GM18909 (cell line): ENCODE data around the gene SMARCC2.
"Not testable (repeated sequence)": the region's sequence is repeated elsewhere in the genome, so short reads cannot be mapped to it uniquely, and the experiment has no call there.

Experiments used
- ATAC-seq: cut with Tn5 transposase; IDR thresholded peaks from one replicate; pipeline ENCODE4 v1.9.1; 2021; ENCODE audit warnings: mild to moderate bottlenecking; ENCODE audit not compliant: unreplicated experiment, poor library complexity

Gene SMARCC2

DNA sequence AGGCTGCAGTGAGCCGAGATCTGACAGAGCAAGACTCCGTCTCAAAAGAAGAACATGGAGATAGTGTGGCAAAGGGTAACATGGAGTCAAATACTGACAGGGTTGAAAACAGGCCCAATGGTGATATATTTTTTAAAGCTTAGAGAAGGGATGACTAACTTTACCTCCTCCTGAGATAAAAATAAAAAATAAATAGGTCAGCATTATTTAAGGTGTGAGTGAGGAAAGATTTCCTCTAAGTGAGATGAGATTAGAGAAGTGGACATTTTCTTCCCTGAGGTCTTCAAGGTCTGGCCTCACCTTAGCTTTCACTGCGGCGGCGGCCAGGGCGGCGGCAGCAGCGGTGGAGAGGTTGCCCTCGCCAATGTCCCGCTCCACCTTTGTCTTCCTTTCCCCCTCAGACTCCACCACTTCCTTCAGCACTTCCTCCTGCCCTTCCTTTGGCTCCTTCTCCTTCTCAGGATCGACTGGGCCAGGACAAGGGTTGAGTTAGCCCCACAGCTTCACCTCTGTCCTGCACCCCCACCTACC is 20.0 kb downstream of the SMARCC2 start:
- ATAC-seq, result no peak

- no peak for ATAC-seq
These were observed 23.9 kb downstream of the SMARCC2 start for GRCh38 chr12:56165369-56165768.

DNA sequence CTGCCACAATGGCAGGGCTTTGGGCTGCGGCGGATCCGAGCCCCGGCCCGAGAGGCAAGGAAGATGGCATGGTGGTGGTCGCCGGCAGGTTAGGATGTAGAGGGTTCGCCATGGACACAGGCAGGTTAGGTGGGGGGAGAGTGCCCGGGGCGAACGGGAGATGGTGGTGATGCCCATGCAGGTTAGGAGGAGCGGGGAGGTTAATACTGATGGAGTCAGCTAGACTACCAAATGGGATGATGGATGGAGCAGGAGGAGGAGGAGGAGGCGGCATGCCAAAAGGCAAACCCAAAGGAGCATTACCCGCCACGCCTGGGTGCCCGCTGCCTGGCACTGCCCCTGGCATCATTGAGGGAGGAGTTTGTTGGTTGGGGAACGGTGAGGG is 24.9 kb downstream of the SMARCC2 start:
- ATAC-seq, result no peak

- ATAC-seq, result no peak
These were observed 25.5 kb downstream of the SMARCC2 start for GRCh38 chr12:56163533-56164344.

DNA sequence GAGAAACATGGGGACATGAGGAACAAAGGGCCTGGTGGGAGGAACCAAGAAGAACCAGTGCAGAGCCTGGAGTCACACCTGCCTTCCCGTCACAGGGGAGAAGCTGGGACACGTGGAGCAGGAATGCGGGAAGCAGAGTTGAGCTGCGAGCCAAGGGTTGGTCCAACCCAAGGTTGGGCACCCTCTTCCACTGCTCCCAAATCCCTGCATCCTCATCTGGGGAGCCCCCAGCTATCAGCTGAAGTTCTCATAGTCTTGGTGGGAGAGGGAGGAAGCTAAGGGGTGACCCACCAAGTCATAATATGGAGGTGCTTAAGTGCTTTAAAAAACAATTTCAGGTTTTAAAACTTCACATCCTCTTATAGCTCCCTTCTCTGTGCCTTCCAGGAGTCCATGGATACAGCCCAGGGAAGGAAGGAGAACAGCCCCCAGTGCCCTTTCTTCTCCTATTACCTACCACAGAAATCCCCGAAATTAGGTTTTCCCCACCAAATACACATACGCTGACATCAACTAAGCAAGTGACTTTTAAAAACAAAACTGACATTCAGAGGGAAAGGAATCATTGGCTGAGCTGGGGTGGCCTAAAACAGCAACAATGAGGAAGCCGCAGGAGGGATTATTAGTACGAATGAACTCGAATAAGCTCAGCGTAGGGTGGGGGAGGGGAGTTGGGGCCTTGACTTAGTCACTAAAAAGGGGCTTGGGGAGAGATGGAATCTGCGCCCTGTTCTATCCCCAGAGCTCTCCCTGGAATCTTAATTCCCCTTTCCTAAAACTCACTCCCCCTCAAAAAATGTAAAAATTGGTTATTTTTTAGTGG is 26.6 kb downstream of the SMARCC2 start:
- no peak for ATAC-seq

- ATAC-seq, result no peak
These were observed 27.5 kb downstream of the SMARCC2 start for GRCh38 chr12:56161690-56162351.

- no peak for ATAC-seq
These were observed 28.2 kb downstream of the SMARCC2 start for GRCh38 chr12:56160894-56161689.

DNA sequence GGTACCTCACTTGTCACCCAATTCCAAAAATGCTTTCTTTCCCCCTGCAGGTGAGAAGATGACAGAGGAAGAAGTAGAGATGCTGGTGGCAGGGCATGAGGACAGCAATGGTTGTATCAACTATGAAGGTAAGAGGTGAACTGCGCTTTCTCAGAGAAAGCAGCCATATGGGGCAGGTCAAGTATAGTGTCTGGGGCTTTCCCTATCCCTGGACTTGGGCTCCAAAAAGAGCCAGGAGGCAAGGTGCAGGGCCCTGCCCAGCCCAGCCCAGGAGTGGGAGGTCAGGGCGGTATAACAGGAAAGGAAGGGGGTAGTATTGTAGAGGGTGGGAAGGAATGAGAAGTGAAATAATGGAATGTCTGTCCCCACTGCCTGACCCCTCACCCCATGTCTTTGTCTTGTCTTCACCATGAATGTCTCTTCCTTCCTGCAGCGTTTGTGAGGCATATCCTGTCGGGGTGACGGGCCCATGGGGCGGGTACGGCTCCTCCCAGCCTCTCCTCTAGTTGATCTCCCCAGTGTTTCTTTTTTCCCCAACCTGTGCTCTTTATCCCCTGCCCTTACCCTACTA is 29.0 kb downstream of the SMARCC2 start:
- ATAC-seq, result no peak

- no peak for ATAC-seq
These were observed 29.6 kb downstream of the SMARCC2 start for GRCh38 chr12:56159482-56160192.

GRCh38 chr12:56158926-56159461 is 30.3 kb downstream of the SMARCC2 start:
- ATAC-seq, result no peak

DNA sequence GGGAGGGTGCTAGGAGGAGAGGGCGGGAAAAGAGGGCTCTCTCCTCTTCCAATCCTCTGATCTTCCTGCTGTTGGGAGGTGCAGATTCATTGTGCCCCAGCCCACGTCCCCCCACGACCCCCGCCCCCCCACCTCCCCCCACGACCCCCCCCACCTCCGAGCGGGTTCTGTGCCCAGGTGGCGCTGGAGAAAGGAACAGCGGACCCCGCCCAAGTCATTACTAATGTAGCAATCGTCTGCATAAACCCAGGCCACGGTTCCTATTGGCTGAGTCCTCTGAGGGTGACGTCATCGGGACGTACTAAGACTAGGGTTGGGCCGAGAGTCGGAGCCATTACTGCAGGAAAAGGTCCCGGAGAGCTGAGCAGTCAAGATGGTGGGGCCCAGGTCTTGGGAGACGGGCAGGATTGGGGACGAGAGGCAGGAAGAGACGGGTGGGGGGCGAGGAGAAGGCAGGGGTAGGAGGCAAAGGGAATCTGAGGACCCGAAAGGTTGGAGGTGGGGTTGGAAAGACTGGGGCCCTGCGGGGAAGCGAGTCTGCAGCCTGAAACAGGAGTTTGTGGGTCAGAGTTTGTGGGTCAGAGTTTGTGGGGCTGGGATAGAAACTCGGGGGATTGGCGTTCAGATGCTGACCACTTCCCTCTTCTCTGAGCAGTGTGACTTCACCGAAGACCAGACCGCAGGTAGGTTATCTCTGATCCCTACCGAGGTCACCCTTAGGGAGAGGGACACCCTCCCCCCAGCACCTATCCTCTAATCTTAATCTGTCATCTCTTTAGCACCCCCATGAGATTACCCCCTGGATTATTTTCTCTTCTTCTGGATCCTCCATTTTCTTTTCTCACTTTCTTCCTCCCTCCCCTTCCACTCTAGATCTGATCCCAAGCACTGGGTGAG is 31.0 kb downstream of the SMARCC2 start, which contains the start of gene MYL6:
MYL6 (plus strand) TSS at position 331 of the 897 bp plus-strand sequence; CDS start at position 374, 43 bp downstream.
- ATAC-seq, result peak; percentile 84

DNA sequence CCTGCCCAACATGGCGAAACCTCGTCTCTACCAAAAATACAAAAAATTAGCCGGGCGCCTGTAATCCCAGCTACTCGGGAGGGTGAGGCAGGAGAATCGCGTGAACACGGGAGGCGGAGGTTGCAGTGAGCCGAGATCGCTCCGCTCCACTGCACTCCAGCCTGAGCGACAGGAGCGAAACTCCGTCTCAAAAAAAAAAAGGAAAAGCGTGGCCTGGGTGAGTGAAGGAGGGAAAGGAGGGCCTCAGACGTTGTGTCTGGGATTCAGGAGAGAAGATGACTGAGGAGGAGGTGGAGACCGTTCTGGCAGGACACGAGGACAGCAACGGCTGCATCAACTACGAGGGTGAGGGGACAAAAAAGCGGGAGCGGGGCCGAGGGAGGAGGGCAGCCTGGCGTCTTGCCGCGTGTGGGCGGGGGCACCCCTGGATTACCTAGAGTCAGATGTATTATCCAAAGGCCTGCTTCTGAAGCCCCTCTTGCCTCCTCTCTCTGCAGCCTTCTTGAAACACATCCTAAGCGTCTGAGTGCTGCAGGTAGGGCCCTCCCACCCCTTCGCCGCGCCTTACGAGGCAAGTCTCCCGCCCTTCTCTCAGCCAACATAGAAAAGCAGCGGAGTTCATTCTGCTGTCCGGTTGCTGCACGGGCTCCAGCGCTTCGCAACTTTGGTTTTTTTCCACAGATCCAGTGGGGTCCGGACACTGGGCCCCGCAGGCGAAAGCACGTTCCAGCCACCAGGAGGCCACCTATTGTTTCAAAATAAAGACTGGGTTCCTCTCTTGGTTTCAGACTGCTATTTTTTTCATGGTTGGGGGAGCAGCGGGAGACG is 31.9 kb downstream of the SMARCC2 start:
- ATAC-seq, result peak; percentile 28

- not testable (repeated sequence) for ATAC-seq
These were observed 32.7 kb downstream of the SMARCC2 start for GRCh38 chr12:56156464-56157200.

GRCh38 chr12:56155256-56155845 is 33.9 kb downstream of the SMARCC2 start:
- no peak for ATAC-seq

- ATAC-seq, result no peak
These were observed 34.5 kb downstream of the SMARCC2 start for GRCh38 chr12:56154818-56155217.
